H9 (cell line): ENCODE results near the gene ZNF775. TPM values are rescaled to one million over a fixed set of nuclear protein-coding genes. Genes with fewer than 3 reads are reported as not detected.
A peak's percentile ranks its signal among the peaks of the same experiment; 100 is the strongest.

Experiments used
- DNase-seq: peaks from one replicate; pipeline ENCODE4 v3.0.0-alpha.2; 2017
- H2AFZ ChIP-seq: one replicate; pipeline ENCODE4 v1.6.1; 2013; ENCODE audit warnings: mild to moderate bottlenecking, low read length, control low read depth, moderate library complexity
- H2AK5ac ChIP-seq: 2 replicates; pipeline ENCODE4 v1.6.1; 2013; ENCODE audit warnings: low read length, control low read depth, mixed read lengths; ENCODE audit not compliant: insufficient read length
- H2BK120ac ChIP-seq: one replicate; pipeline ENCODE4 v1.6.1; 2013; ENCODE audit warnings: low read depth, mild to moderate bottlenecking, low read length, control low read depth, inconsistent platforms; ENCODE audit not compliant: poor library complexity, severe bottlenecking
- H2BK12ac ChIP-seq: 2 replicates; pipeline ENCODE4 v1.6.1; 2013; ENCODE audit warnings: low read length, control low read depth, mixed read lengths, low read depth; ENCODE audit not compliant: insufficient read length
- H2BK15ac ChIP-seq: 2 replicates; pipeline ENCODE4 v1.6.1; 2013; ENCODE audit warnings: low read depth, low read length, control low read depth
- H2BK20ac ChIP-seq: one replicate; pipeline ENCODE4 v1.6.1; 2013; ENCODE audit warnings: low read depth, mild to moderate bottlenecking, low read length, control low read depth, inconsistent platforms; ENCODE audit not compliant: poor library complexity, severe bottlenecking
- H2BK5ac ChIP-seq: 2 replicates; pipeline ENCODE4 v1.6.1; 2013; ENCODE audit warnings: low read length, control low read depth, mixed read lengths; ENCODE audit not compliant: insufficient read length
- H3K14ac ChIP-seq: 2 replicates; pipeline ENCODE4 v1.6.1; 2013; ENCODE audit warnings: low read length, control low read depth; ENCODE audit not compliant: insufficient read depth
- H3K18ac ChIP-seq: 2 replicates; pipeline ENCODE4 v1.6.1; 2013; ENCODE audit warnings: low read depth, mild to moderate bottlenecking, mixed read lengths, low read length, control low read depth; ENCODE audit not compliant: insufficient read length
- H3K23ac ChIP-seq: 2 replicates; pipeline ENCODE4 v1.6.1; 2013; ENCODE audit warnings: low read length, control low read depth, mixed read lengths, low read depth; ENCODE audit not compliant: insufficient read length
- H3K23me2 ChIP-seq: 2 replicates; pipeline ENCODE4 v1.6.1; 2013; ENCODE audit warnings: low read depth, mild to moderate bottlenecking, mixed read lengths, low read length, control low read depth; ENCODE audit not compliant: insufficient read length, poor library complexity, severe bottlenecking
- H3K27ac ChIP-seq: 2 replicates; pipeline ENCODE4 v1.5.1; 2013; ENCODE audit warnings: low read length, control low read depth, mixed read lengths, low read depth; ENCODE audit not compliant: insufficient read length
- H3K27me3 ChIP-seq: 2 replicates; pipeline ENCODE4 v1.6.1; 2013; ENCODE audit warnings: low read length, control low read depth, inconsistent platforms; ENCODE audit not compliant: insufficient read depth
- H3K4ac ChIP-seq: 2 replicates; pipeline ENCODE4 v1.6.1; 2013; ENCODE audit warnings: low read depth, mild to moderate bottlenecking, control low read depth, inconsistent platforms, low read length, moderate library complexity
- H3K4me1 ChIP-seq: 2 replicates; pipeline ENCODE4 v1.6.1; 2013; ENCODE audit warnings: low read length, control low read depth, inconsistent platforms; ENCODE audit not compliant: insufficient read depth
- H3K4me2 ChIP-seq: 2 replicates; pipeline ENCODE4 v1.6.1; 2013; ENCODE audit warnings: low read length, control low read depth, mixed read lengths; ENCODE audit not compliant: insufficient read length, insufficient read depth
- H3K56ac ChIP-seq: 2 replicates; pipeline ENCODE4 v1.6.1; 2013; ENCODE audit warnings: low read depth, mild to moderate bottlenecking, mixed read lengths, low read length, control low read depth; ENCODE audit not compliant: insufficient read length
- H3K79me1 ChIP-seq: 2 replicates; pipeline ENCODE4 v1.6.1; 2013; ENCODE audit warnings: low read depth, mild to moderate bottlenecking, moderate library complexity, low read length, control low read depth, inconsistent platforms; ENCODE audit not compliant: insufficient read depth, poor library complexity, severe bottlenecking
- H3K79me2 ChIP-seq: 2 replicates; pipeline ENCODE4 v1.6.1; 2013; ENCODE audit warnings: low read length, control low read depth, inconsistent platforms; ENCODE audit not compliant: insufficient read depth
- H3K9ac ChIP-seq: 2 replicates; pipeline ENCODE4 v1.6.1; 2013; ENCODE audit warnings: low read length, control low read depth, mixed read lengths; ENCODE audit not compliant: insufficient read length; ENCODE audit errors: extremely low read depth
- H3K9me3 ChIP-seq: one replicate; pipeline ENCODE4 v1.6.1; 2013; ENCODE audit warnings: low read depth, low read length, inconsistent platforms; ENCODE audit not compliant: control insufficient read depth
- H3T11ph ChIP-seq: one replicate; pipeline ENCODE4 v1.6.1; 2013; ENCODE audit warnings: mild to moderate bottlenecking, low read length, control low read depth, inconsistent platforms
- H4K20me1 ChIP-seq: one replicate; pipeline ENCODE4 v1.6.1; 2013; ENCODE audit not compliant: control insufficient read depth, insufficient read length, insufficient read depth
- H4K5ac ChIP-seq: 2 replicates; pipeline ENCODE4 v1.6.1; 2013; ENCODE audit warnings: low read depth, mild to moderate bottlenecking, mixed read lengths, low read length, control low read depth; ENCODE audit not compliant: insufficient read length
- H4K8ac ChIP-seq: replicated peaks from 2 replicates; pipeline ENCODE4 v1.6.1; 2013; ENCODE audit warnings: low read length, control low read depth, mixed read lengths, low read depth; ENCODE audit not compliant: insufficient read length
- H4K91ac ChIP-seq: 2 replicates; pipeline ENCODE4 v1.6.1; 2013; ENCODE audit warnings: low read depth, mild to moderate bottlenecking, moderate library complexity, mixed read lengths, low read length, control low read depth; ENCODE audit not compliant: insufficient read length
- H3K27ac Mint-ChIP-seq, 3 experiments: 2 replicates in 2 of 3; 3 replicates in 1 of 3; pipeline ENCODE4 v1.8.0; 2020 to 2021; ENCODE audit warnings: mixed read lengths in 3 of 3, mild to moderate bottlenecking in 1 of 3, moderate library complexity in 1 of 3
- H3K27me3 Mint-ChIP-seq: 2 replicates; pipeline ENCODE4 v1.8.0; 2021; ENCODE audit warnings: low read depth, mild to moderate bottlenecking, moderate library complexity, mixed read lengths
- H3K36me3 Mint-ChIP-seq, 3 experiments: 2 replicates in 2 of 3; 3 replicates in 1 of 3; pipeline ENCODE4 v1.8.0; 2020 to 2021; ENCODE audit warnings: low read depth in 3 of 3, mixed read lengths in 3 of 3; ENCODE audit not compliant: insufficient read depth in 1 of 3
- H3K4me1 Mint-ChIP-seq, 2 experiments: 2 replicates each; pipeline ENCODE4 v1.8.0; 2020; ENCODE audit warnings: mixed read lengths in 2 of 2
- H3K4me3 Mint-ChIP-seq, 2 experiments: 2 replicates in 1 of 2; 3 replicates in 1 of 2; pipeline ENCODE4 v1.8.0; 2020 to 2021; ENCODE audit warnings: mild to moderate bottlenecking in 2 of 2, mixed read lengths in 2 of 2, moderate library complexity in 1 of 2
- H3K9me3 Mint-ChIP-seq, 2 experiments: 2 replicates in 1 of 2; 3 replicates in 1 of 2; pipeline ENCODE4 v1.8.0; 2020; ENCODE audit warnings: mild to moderate bottlenecking in 2 of 2, mixed read lengths in 2 of 2, moderate library complexity in 1 of 2
- WGBS: extraction: QIAGEN DNeasy Blood & Tissue Kit; methylation state at CpG from one replicate; pipeline ENCODE4 v1.1.7; 2013; ENCODE audit warnings: missing lambda C conversion rate, low lambda C conversion rate, mixed read lengths; ENCODE audit not compliant: insufficient read length; ENCODE audit errors: extremely low coverage; 5-methylcytosine and 5-hydroxymethylcytosine counted together
- total RNA-seq: library from RNA; stranded (reverse); gene quantifications from 2 replicates; pipeline ENCODE4 v1.2.1, GENCODE V29; 2021
- TF ChIP-seq, protein P1 (sequence below): fragments of 200-600 bp; sonication (generic); conservative IDR thresholded peaks from 3 replicates; pipeline ENCODE4 v1.8.0; 2021; ENCODE audit warnings: antibody characterized with exemption, mild to moderate bottlenecking

Gene ZNF775
- total RNA-seq, 1 experiment from 2014 or later = 10.5 TPM

- no peaks in the 10 kb centered on the region for H3K27me3 ChIP-seq
- H3K9me3 Mint-ChIP-seq = no peaks in the 10 kb centered on the region; a peak in 1 of 5 replicates
- H3K56ac ChIP-seq = no peak overlapping the region
- no peak overlapping the region for H2AFZ ChIP-seq
- no peak overlapping the region for H3K23ac ChIP-seq
- H4K91ac ChIP-seq = no peak overlapping the region
- H4K20me1 ChIP-seq = no peaks in the 10 kb centered on the region
- peaks cover 69 to 73% of the 10 kb centered on the region in 2 experiments for H3K4me1 Mint-ChIP-seq
- no peak overlapping the region for H3K4ac ChIP-seq
- H3K36me3 Mint-ChIP-seq = peaks cover 19 to 31% (median 24%) of the 10 kb centered on the region in 3 experiments
- no peak overlapping the region for H2BK15ac ChIP-seq
- peak overlapping the region; percentile 10 for H3T11ph ChIP-seq
- H3K27ac ChIP-seq = peak overlapping the region; percentile 91
- H3K9me3 ChIP-seq = no peaks in the 10 kb centered on the region
- peak overlapping the region; percentile 99 for H3K27ac Mint-ChIP-seq
- no peak overlapping the region for H4K5ac ChIP-seq
- H3K23me2 ChIP-seq = peaks cover 5% of the 10 kb centered on the region
- no peak overlapping the region for H3K9ac ChIP-seq
- no peaks in the 10 kb centered on the region for H3K79me1 ChIP-seq
- no peaks in the 10 kb centered on the region for H3K79me2 ChIP-seq
- H3K4me1 ChIP-seq = peaks cover 41% of the 10 kb centered on the region
- TF ChIP-seq, protein P1, sequence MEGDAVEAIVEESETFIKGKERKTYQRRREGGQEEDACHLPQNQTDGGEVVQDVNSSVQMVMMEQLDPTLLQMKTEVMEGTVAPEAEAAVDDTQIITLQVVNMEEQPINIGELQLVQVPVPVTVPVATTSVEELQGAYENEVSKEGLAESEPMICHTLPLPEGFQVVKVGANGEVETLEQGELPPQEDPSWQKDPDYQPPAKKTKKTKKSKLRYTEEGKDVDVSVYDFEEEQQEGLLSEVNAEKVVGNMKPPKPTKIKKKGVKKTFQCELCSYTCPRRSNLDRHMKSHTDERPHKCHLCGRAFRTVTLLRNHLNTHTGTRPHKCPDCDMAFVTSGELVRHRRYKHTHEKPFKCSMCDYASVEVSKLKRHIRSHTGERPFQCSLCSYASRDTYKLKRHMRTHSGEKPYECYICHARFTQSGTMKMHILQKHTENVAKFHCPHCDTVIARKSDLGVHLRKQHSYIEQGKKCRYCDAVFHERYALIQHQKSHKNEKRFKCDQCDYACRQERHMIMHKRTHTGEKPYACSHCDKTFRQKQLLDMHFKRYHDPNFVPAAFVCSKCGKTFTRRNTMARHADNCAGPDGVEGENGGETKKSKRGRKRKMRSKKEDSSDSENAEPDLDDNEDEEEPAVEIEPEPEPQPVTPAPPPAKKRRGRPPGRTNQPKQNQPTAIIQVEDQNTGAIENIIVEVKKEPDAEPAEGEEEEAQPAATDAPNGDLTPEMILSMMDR = no peak
- H4K8ac ChIP-seq = no peak overlapping the region
- no peak overlapping the region for H2BK20ac ChIP-seq
- H2AK5ac ChIP-seq = no peak overlapping the region
- H2BK5ac ChIP-seq = no peak overlapping the region
- peak overlapping the region; percentile 18 for H2BK12ac ChIP-seq
- H2BK120ac ChIP-seq = peak overlapping the region; percentile 89
- H3K27me3 Mint-ChIP-seq = no peaks in the 10 kb centered on the region
- H3K14ac ChIP-seq = peak overlapping the region; percentile 59; the same call in 1 of the 2 replicates
- peak overlapping the region; percentile 10 to 41; a peak in 4 of 5 replicates for H3K4me3 Mint-ChIP-seq
- WGBS = no CpG with 5 or more reads among the region's 11 CpGs
- peak; percentile 28 for DNase-seq
- H3K18ac ChIP-seq = peak overlapping the region; percentile 72
- H3K4me2 ChIP-seq = no peak overlapping the region
These were observed 21.1 kb downstream of the ZNF775 start for GRCh38 chr7:150400008-150400787.
